HG02588 (cell line): ENCODE data around the gene CCDC92B.
"Not testable (repeated sequence)": the region's sequence is repeated elsewhere in the genome, so short reads cannot be mapped to it uniquely, and the experiment has no call there.

Source experiments
- ATAC-seq: cut with Tn5 transposase; IDR thresholded peaks from one replicate; pipeline ENCODE4 v1.9.1; 2021; ENCODE audit warnings: mild to moderate bottlenecking, moderate library complexity; ENCODE audit not compliant: unreplicated experiment

CCDC92B gene

DNA sequence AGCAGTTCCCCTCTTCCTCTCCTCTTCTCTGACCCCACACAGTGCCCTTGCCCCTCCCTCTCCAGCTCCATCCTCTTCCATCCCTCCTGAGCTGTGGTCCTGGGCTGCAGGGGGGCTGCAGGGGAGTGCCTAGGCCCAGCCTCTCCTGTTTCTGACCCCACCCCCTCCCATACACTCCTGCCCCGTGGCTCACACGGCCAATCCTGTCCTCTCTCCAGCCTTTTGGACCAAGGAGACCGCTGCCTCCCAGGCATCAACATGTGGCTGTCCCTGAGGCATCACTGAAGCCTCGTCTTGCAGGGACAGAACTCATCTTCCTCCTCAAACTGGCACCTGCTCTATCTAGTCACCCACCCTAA is 44.6 kb downstream of the CCDC92B start:
- ATAC-seq = no peak

DNA sequence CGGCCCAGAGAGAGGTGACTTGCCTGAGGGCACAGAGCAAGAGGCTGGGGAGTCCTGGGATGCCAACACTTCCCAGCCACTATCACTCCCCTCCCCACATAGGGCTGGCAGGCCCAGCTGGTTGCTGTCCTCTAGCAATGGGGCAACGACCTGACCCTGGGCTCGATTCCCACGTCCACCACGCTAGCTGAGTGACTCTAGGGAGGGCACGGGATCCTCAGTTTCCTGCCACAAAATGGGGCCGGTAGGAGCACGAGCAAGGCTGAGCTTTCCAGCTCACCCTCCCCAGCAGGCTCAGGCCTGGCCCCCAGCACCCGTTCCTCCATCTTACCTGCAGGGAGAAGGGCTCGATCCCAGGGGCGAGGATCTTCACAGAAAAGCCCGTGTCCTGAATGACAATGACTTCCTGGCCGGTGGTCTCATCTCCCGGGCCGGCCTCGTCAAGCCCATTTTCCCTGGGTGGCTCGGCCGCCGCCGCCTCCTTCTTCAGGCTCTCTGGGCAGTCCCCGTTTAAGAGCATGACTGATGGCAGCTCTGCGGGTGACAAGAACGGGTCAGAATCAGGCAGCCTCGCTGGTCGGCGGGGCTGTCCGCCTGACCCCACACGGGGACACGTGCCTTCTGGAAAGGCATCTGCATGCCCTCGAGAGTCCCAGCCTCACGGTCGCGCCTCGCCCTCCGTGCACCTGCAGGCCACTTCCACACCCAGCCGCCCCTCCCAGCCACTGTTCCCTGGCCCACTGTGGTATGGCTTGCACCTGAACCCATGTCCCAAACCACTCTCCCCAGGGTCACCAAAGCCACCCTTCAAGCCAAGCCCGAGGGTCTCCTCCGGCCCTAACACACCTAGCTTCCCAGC is 45.2 kb downstream of the CCDC92B start:
- no peak for ATAC-seq

DNA sequence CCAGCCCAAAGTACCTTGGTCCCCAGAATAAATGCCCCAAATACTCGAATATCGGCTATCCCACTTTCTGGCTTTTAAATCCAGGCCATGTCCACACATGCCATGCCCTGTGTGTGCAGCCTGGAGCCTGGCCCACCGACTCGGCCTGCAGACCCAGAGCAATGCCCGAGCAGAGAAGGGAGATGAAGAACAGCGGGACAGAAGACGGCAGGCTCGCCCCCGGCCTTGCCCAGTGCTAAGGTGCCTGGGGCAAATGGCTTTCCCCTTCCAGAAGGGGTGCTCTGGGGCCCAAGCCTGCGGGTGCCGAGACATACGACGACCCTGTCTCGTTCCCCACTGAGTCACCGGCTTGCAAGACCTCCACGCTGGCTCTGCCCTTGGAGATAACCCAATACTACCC is 45.8 kb downstream of the CCDC92B start:
- ATAC-seq = no peak

- ATAC-seq = no peak
These were observed 46.3 kb downstream of the CCDC92B start for GRCh38 chr17:2703181-2703580.

GRCh38 chr17:2701996-2702741 is 47.3 kb downstream of the CCDC92B start:
- ATAC-seq = no peak

DNA sequence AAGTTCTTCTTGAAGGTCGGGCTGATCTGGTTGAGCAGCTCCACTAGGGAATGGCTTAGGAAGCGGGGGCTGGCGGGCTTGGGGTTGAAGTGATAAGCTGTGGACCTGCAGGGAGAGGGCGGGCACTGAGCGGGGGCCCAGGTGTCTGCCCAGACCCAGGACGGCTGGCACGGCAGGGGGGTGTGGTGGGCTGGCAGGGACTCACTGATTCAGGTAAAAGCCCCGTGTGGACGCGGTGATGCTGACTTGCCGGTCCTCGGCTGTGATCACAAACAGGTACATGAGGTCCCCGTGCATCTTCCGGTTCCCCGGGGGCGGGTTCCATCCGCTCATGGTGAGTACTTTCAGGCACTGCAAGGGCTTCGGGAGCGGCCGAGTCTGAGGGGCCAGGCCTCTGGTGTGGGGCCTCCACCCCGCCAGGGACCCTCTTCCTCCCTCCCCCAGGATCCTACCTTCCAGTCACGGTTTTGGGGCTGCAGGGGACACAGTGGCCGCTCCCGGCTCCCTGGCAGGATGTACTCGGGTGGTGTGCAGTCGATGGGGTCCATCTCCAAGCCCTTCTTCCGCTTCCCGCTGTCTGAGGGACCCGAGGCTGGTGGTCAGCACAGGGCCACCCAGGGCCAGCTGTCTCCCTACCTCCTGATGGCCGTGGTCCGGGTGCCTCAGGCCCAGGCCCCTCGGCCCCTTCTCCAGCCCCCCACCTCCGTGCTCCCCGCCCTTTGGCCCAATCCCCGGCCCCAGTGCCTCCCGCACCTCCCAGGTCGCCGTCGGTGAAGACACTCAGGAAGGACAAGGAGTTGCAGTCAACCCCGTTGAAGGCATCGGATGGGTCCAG is 48.1 kb downstream of the CCDC92B start:
- no peak for ATAC-seq

GRCh38 chr17:2700491-2701141 is 48.8 kb downstream of the CCDC92B start:
- ATAC-seq = no peak

DNA sequence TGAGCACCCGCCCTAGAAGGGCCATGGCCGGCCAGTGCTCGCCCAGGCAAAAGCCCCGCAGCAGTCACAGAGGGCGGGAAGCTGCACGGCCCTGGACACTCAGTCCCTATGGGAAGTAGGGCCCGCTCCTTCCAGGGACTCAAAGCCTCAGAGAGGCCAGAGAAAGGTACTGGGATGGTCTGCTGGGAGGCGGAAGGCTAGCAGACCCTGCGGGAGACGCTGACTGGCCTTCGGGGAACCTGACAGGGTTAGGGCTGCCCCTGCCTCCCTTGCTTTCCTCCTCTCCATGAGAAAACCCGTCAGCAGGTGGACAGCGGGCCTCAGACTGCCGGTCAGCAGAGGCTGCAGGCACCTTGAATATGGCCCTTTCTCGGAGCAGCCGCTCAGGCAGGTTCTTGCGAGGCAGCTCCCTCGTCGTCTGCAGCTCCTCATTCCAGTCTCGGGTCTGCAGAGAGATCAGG is 49.4 kb downstream of the CCDC92B start:
- no peak for ATAC-seq

- ATAC-seq = not testable (repeated sequence)
These were observed 50.1 kb downstream of the CCDC92B start for GRCh38 chr17:2699216-2699805.

GRCh38 chr17:2697611-2698162 is 51.8 kb downstream of the CCDC92B start:
- ATAC-seq = no peak

DNA sequence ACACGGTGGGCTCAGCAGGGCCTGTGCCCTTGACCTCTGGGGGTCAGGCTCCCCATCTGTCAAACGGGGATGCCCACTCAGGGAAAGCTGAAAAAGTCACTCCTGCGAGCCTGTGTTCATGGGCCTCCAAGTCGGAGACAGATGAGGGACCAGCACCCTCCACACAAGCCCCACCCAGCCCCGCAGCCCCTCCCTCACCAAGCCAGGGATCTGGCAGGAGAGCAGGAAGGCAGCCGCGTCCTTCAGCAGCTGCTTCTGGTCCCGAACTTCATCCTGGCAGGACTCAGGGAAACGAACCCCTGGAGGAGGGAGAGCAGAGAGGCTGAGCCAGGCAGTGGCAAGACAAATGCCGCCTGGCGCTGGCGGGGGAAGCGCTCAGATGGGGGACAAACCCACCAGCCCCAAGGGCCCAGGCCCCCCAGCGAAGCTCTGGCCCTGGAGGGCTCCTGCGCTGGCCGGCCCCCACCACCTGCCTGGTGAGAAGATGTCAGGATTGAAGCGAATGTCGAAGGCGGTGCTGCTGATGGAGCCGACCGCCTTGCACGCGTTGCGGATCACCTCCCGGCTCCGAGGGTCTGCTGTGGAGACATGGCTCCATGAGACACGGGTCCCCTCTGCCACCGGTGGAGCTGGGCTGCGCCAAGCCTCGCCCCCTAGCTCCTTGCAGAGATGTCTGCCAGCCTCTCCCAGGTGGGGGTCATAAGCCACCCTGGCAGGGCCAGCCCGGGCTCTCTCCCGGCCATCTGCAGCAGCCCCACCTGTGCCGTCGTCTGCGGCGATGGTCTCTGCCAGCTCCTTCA is 53.3 kb downstream of the CCDC92B start:
- no peak for ATAC-seq

DNA sequence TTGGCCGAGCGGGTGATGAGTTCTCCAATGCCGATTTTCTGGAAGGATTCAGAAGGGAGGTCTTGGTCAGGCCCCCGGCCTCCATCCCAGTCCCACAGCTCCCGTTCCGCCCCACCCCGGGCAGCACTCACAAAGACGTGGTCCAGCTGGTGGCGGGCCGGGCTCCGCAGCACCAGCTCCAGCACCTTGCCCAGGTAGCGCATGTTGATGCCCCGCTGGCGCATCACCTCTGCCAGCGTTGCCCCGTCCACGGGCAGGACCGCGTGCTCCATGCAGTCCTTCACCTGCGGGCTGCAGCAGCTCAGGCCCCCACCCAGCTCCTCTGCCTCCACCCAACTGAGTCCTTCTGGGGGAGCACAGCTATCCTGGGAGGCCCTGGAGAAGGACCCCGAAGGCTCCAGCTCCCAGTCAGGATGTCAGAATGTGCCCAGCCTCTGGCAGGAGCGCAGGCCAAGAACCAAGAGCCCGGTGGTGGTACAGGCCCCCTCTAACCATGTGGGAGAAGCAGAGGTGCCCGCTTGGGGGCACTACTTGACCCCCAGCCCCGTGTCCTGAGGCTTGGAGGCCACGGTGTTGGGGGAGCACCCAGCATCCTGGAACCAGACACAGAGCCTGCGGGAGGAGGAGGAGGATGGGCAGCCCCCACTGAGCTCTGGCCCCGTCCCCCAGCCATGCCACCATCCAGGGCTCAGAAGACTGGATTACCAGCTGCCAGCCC is 54.0 kb downstream of the CCDC92B start:
- ATAC-seq = no peak

DNA sequence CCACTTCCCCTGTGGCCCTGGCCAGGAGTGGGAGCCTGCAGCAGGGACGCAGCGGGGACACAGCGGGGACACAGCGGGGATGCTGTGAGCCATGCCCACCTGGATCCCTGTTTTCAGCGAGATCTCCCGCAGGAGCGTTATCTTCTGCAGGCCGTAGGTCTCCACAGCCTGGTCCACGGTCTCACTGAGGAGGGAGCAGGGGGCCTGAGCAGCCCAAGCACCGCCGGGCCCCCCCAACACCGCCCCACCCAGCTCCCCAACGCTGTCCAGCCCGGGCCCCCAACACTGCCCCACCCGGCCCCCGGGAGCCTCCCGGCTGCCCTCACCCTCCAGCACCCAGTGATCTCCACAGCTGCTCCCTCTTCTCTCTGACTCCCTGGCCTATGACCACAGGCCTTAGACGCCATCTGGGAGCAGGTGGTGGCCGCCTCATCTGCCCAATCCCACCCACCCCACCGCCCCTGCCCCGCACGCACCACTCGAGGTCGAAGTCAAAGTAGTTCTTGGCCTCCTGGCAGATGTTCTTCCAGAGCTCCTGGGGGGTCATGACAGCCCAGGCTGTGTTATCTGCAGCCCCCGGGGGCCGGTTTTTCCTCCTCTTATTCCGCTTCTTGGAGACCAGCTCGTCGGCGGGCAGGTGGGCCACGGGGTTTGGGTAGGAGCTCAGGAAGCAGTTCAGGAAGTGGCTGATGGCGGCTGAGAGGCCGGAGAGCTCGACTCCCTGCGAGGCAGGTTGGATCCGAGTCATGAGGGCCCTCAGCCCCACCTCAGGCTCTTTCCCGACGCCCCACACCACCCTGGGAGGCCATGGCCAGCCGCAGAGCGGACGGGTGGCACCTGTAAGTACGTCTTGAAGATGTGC is 54.8 kb downstream of the CCDC92B start:
- ATAC-seq = no peak

GRCh38 chr17:2693561-2694380 is 55.7 kb downstream of the CCDC92B start:
- ATAC-seq = no peak

DNA sequence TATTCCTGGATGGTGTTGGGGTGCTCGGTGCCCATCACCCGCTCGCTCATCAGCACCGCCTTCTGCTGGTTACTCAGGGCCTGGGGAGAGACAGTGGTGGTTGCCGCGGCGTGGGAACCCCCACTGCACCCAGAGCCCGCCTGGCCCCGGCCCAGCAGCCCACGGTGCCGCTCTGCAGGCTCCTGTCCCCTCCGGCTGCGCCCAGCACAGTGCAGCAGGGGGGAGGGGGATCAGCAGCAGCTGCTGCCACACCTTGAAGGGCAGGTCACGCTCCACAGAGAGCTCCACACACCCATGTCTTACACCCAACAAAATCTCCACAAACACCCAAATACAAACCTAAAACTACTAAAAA is 56.7 kb downstream of the CCDC92B start:
- no peak for ATAC-seq

GRCh38 chr17:2691965-2692780 is 57.3 kb downstream of the CCDC92B start:
- ATAC-seq = no peak
